HG03280 (cell line): Measurements from ENCODE around the gene FAM135A.
"Not testable (repeated sequence)": the region's sequence is repeated elsewhere in the genome, so short reads cannot be mapped to it uniquely, and the experiment has no call there.

Source experiments
- ATAC-seq: cut with Tn5 transposase; IDR thresholded peaks from one replicate; pipeline ENCODE4 v1.9.1; 2021; ENCODE audit warnings: mild to moderate bottlenecking, moderate library complexity; ENCODE audit not compliant: unreplicated experiment

Gene FAM135A

DNA sequence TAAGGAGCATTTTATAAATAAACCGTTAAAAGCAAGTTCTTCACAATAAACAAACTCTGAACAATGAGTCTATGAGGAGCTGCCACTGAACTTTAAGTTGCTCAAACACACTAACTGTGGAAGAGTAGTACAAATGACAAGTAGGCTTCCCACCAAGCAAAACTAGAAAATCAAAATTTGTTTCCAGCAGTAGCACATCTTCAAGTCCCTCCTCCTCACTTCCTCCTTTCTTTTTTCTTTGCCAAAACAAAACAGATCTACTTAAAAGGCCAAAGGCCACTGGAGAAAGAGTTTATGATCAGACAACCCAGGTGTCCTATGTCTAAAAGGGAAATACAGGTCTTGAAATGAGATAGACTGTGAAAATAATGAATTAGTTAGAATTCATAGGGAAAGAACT, 17.1 kb upstream of the FAM135A start:
- ATAC-seq: no peak

DNA sequence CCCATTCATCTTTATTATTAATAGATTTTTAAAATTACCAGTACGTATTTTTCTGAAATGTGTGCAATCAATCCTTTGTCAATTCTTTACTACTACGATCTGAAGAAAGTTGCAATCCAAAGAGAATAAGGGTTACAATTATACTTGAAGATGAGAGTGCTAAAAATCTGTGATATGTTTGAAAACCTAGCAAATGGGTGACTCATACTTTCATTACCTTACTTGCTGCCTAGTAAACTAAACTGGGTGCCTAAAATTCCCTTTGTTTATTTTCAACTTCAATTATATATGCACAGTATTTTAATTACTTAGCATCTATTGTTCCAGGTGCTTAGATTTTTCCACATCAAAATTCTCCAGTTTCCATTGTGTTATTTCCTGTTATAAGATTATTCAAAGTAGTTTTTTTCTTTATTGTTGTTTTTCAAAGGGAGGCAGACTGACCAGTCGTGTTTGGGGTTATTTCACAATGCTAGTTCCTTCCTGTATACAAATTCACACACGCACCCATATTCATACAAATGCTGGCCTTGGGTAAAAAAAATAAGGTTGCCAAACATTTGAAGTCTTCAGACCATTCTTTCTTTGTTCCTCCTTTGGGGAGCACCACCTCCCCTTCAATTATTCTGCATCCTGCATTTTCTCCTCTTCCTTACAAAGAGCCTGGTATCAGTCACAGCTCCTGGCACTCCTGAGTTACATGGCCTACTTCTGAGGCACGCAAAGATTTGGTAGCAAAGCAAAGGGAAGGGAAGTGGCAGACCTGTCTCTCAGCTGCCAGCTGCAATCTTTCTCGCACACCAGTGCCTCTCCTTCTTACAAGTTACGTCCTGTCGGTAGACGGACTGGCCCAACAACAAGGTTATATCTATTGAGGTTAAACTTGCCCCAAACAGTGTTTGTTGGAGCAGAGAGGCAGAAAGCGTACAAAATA, 16.2 kb upstream of the FAM135A start:
- ATAC-seq: no peak

DNA sequence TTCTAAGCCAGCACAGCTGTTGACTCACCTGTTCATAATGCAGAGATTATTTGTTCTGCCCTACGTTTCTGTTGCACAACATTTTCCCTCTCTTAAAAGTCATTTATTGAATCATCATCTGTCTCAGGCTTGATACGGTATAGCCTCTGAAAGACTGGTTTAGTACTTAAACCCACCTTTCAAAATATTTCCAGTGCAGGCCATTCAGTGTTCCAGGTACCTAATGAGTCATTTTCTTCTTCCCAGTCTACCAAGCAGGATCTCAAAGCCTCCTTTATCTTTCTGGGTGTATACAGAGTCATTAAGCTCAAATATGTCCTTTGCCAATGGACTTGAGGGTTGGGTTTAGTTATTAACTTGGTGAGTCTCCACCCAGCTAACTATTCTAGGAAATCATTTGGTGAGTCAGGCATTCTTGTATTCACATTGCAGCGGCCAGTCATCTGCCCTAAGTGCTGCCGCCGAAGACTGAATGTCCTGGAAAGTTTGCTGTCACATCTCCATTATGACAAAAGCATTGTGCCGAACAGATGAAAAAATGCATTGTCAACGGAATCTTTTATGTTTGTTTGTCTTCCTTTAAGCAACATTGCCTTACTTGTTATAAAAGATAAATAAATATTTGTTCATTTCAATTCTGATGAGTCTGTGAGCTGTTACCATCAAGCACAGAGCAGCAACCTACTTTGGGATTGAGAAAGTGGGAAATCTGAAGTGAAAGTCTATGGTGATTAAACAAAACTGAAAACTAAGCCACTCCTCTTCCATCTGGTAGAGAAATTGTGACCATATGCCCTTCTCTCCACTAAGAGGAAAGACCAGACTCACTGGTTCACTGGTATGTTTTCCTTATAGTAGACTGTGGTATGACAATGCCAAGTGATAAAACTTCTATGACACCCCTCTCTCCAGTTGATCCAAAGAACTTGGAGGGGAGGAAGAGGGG, 14.3 kb upstream of the FAM135A start:
- no peak for ATAC-seq

DNA sequence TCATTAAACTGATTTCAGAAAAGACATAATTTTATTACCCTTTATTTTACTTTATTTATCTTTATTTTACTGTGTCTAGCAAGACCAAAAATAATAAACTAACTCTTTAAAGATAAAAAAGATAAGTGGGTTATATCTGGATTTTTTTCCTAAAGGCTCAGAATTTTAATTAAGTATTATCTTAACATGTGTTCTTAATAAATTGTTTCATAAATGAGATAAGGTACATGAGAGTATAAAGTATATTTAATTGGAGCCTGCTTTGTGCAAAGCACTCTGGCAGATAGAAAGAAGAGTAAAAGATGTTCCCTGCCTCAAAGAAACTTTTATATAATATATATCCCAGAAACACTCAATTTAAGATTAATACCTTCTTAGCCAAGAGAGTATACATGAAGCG, 8.7 kb upstream of the FAM135A start:
- no peak for ATAC-seq

DNA sequence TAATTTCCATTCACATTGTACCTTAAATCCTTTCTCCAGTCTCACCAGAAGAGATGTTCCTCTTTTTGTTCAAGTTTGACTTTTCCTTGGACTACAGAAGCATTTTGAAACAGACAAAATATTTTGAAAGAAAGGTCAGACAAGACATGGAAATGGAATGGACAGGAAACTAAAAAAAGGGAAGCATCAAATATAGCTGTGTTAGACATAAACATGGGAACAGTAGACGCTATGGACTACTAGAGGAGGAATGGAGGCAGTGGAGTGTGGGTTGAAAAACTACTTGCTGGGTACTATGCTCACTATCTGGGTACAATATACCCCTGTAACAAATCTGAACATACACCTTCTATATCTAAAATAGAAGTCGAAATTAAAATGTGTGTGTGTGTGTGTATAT, 4.1 kb upstream of the FAM135A start:
- no peak for ATAC-seq

DNA sequence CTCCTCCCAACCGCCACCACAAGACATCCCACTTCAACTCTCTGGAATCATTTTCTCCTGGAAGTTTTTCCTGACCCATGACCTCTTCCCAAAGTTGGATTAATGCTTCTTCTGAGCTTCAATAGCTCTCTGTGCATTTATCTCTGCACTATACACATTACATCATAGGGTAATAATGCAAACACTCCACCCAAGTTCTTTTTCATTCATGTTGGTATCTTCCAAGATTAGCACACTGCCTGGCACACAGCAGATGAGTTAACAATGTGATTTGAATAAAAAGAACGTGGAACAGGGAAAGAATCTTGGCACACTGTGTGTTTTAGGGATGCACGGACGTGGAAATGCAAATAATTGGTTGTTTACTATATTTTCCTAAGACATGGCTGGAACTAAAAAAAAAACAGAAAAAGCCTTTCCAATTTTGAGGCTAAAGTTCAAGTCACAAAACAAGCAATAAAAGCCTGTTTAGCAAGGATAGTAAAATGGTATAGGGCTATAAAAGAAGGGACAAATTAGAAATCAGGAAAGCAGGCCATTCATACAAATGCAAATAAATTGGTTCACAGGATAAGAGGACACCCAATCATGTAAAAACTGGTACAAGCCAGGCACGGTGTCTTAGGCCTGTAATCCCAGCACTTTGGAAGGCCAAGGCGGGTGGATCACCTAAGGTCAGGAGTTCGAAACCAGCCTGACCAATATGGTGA, 1.6 kb upstream of the FAM135A start:
- ATAC-seq: no peak

DNA sequence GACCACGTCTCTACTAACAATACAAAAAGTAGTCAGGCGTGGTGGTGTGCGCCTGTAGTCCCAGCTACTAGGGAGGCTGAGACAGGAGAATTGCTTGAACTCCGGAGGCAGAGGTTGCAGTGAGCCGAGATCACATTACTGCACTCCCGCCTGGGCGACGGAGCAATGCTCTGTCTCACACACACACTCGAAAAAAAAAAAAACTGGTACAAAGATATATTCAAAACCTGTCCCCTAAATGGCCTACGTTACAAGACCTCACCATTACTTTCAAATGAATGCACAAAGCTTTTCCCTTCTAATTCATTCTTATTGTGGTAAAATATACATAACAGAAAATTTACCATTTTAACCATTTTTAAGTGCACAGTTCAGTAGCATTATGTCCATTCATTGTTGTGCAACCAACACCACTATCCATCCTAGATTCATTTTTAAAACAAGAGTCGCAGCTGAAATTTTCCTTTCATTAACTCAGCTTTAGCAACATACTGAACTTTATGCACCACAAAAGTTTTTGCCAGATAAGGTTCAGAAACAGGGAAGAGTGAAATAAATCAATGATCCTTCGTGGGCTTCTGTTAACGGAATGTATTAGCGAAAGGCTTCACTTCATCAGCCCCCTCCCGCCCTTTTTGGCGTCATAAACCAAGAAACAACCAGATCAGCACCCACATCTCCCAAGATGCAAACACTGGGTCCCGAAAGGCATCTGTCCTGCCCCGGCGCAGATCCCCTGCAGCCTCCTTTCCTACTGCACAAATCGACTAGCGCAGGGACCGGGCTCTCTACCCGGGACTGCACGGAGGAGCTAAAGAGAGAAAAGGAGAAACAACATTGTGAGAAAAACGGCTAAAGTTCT, 825 bp upstream of the FAM135A start:
- ATAC-seq: peak; percentile 20

DNA sequence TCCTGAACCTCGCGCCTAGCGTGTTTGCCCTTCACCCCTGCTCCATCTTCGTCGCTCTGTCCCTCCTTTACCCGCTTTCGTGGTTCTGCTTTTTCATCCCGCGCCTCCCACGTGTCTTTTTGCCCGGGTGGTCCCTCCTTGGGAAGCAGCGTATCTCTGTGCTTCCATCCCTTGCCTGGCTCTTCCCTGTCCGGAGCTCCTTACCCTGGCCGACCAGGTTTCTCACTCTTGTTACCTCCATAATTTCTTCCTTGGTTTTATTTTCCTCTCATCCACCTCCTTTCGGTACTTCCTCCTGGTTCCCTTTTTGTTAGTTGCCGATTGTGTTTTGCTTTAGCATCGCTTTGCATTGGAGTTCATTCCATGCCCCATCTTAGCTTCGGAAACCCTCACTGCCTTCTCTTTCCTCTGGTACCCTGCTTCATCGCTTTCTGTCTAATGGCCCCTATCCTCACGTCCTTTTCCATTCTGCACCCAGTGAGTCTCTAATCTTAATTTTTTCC, 735 bp downstream of the FAM135A start:
- ATAC-seq: no peak

DNA sequence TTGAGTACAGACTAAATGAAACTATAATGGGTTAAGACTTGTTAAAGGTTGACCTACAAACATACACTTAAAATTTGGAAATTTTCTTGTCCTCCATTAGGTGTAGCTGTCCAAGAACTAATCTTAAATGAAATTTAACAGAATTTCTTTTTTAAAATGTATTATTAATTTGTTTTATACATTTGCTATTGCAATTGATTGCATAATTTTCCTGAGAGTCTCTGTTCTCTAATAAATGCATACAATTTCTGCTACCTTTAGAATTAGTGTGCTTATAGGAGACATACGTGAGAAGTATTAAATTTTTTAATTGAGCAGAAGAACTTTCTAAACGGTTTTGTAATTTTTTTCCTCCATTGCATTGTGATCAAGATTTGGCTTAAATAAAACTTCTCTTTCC, 1.5 kb downstream of the FAM135A start:
- ATAC-seq: no peak

DNA sequence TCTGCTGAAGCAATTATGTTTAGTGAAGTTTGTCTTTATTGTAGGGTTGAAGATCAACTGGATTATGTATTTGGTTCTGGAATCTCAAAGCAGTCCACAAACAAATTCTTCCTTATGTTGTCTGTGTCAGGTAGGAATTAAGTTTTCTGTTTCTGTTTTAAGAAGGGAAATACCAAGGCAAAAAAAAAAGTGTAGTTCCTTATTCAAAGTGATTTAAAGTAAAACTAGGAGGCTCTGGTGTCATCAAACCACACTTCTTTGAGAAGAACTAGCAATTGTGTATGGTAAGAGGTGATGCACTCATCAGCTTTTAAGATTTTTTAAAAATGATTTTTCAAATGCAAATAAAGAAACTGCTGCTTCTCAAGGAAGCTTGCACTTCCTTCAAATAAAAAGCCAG, 1.9 kb downstream of the FAM135A start:
- ATAC-seq: no peak

DNA sequence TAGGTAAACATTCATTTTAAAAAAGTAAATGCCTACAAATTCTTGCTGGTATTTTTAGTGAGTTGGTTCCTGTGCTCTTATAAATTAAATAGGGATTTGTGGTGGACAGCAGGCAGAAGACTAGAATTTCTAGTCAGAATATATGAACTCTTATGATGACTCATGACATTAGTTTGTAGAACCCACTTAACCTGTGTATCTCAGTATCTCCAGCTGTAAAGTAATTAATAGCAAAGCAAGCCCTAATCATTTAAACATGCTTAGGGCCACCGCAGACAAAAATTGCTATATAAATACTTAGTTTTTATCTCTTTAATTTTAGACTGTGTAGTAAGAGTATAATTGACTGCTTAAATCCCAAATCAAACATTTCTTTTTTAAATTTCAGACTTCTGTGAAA, 2.4 kb downstream of the FAM135A start:
- no peak for ATAC-seq

DNA sequence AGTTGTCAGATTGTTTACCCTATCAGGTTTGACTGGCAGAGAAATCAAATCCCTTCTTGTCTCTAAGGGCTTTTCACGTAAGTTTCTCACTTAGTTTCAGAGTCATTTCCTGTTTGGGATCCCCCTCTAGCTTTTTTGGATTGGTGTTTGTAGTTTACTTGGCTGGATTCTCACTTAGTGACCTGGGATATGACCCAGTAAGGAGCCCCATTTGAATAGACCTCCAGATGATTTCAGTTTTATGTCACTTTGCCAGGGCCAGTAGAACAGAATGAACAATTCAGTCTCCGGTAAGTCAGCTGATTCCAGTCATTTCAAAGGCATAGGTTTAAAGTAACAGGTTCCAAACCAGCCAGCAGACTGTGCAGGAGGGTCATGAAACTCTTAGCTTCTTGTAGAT, 8.2 kb downstream of the FAM135A start:
- no peak for ATAC-seq

DNA sequence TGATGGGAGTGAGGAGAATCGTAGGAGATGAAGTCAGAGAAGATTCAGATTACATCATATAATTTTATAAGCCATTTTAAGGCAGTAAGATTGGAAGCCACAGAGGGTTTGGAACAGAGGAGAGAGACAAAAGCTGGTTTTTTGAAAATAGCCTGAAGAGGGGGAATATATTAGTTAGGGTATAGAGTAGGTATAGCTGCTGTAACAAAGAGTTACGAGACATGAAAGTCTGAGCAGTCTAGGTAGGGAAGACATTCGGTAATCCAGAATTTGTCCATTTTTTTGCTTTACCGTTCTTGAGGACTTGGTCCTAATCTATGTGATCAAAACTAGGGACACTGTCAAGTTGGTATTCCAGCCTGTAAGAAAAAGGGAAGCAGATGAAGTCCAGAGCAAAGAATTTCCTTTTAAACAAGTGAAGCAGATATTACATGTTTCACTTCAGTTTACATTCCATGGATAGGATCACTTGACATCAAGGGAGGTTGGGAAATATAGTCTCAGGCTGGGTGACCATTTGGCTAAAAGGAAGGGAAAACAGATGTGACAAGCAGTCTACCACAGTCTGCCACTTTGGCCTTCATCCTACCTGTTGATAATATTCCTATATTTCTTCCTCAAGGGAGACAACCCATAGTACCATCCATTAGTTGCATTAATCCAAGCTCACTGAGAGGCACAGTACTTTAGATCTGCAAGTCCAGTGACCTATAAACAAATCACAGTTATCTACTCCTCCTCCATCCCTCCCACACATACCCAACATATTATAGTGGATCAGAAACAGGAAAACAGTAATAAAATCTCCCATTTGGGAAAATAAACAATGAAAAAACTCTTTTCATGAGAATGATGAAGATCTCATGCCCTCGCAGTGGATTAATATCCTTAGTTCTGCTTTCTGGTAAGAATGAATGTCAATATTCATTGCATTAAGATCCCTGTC, 10.2 kb downstream of the FAM135A start:
- ATAC-seq: no peak

DNA sequence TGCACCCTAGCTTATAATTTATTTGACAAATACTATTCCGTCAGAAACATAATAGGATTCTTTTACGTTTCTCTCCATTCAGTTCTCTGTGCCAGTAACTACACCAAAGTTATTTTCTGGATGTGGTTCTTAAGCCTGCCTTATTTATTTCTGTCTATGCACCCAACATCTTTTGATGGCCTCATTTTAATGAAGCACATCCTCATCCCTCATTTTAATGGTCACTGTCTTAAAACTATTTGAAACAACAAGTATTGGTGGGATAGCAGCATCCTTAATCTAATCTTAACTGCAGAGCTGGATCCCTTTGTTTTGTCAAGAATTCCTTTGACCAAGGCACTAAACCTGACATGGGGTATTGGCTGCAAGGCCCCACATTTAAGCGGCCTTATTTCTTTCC, 11.0 kb downstream of the FAM135A start:
- no peak for ATAC-seq

DNA sequence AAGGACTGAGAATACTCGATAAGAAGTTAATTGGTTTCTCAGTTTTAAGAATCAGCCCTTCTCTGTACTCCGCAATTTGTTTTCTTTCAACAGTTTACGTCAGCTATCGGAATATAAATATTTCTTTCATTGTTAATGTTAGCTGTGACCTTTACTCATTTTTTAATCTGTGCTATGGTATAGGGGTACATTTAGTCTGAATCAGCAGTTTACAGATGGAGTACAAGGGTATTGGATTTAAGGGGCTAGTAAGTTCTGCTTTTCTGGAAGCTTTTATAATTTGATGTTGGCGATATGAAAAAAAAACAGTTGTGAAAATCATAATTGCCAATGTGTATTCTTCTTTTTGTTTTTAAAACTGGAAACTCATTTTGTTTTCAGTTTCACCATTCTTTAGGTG, 23.0 kb downstream of the FAM135A start:
- ATAC-seq: no peak

DNA sequence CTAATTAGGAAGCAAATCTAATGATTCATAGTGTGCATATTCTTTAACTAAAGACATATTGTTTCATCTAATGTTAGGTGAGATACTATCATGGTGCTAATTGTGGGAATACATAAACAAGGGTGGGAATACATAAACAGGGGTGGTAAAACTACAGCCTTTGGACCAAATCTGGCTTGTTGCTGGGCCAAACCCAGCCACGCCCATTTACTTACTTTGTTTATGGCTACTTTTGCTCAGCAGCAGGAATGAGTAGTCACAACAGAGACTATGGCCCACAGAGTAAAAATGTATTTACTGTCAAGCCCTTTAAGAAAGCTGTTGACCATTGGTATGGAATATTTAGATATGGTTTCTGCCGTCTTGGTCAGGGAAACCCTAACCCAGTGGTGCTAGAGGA, 31.7 kb downstream of the FAM135A start:
- ATAC-seq: no peak

DNA sequence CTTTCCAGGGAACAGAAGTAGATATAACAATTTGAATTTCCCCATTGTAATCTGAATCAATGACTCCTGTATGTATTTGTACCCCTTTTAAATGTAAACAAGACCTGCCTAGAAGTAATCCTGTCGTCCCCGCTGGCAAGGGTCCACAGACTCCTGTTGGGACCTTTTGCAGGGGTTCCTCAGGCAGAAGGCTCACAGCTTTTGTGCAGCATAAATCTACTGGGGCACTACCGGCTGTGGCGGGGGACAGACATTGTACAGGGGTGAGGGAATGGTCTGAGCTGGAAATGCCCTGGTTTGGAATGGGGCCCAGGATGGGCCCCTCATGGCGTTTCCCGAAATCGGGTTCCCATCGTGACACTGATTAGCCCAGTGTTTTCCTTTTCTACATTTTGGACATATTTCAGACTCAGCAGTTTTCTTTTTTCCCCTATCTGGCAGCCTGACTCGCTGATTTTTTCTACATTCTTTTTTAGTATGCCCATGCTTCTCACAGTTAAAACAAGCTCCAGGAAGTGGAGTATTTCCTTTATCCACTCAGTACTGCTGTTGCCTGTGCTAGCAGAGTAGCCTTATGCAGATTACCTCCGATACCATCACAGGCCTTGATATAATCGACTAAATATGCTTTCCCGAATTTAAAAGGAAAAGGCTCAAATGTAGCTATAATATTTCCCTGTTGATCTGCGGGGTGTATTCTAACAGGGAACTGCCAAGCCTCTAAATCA, 34.2 kb downstream of the FAM135A start:
- ATAC-seq: not testable (repeated sequence)

DNA sequence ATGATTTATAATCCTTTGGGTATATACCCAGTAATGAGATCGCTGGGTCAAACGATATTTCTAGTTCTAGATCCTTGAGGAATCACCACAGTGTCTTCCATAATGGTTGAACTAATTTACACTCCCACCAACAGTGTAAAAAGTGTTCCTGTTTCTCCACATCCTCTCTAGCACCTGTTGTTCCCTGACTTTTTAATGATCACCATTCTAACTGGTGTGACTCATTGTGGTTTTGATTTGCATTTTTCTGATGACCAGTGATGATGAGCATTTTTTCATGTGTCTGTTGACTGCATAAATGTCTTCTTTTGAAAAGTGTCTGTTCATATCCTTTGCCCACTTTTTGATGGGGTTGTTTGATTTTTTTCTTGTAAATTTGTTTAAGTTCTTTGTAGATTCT, 40.6 kb downstream of the FAM135A start:
- not testable (repeated sequence) for ATAC-seq
